Neural crest cell (in vitro differentiated cells): ENCODE data around the gene AMZ2. TPM values are rescaled to one million over a fixed set of nuclear protein-coding genes. Genes with fewer than 3 reads are reported as not detected.
A peak's percentile ranks its signal among the peaks of the same experiment; 100 is the strongest.

Experiments used
- DNase-seq: peaks from one replicate; pipeline ENCODE4 v3.0.0; 2021; ENCODE audit warnings: low read depth, mixed read lengths, low spot score
- H3K27ac Mint-ChIP-seq: one replicate; pipeline ENCODE4 v1.8.0; 2021; ENCODE audit warnings: mild to moderate bottlenecking, mixed read lengths; ENCODE audit not compliant: unreplicated experiment
- H3K27me3 Mint-ChIP-seq: 2 replicates; pipeline ENCODE4 v1.8.0; 2021; ENCODE audit warnings: low read depth, mild to moderate bottlenecking, mixed read lengths
- H3K36me3 Mint-ChIP-seq: 2 replicates; pipeline ENCODE4 v1.8.0; 2021; ENCODE audit warnings: low read depth, mild to moderate bottlenecking, mixed read lengths
- H3K4me1 Mint-ChIP-seq: 2 replicates; pipeline ENCODE4 v1.8.0; 2021; ENCODE audit warnings: mixed read lengths
- H3K4me3 Mint-ChIP-seq: one replicate; pipeline ENCODE4 v1.8.0; 2021; ENCODE audit warnings: mild to moderate bottlenecking, mixed read lengths
- H3K9me3 Mint-ChIP-seq: 2 replicates; pipeline ENCODE4 v1.8.0; 2021; ENCODE audit warnings: mixed read lengths
- total RNA-seq: library from RNA; stranded (reverse); gene quantifications from 2 replicates; pipeline ENCODE4 v1.2.1, GENCODE V29; 2021
- TF ChIP-seq, protein P1 (sequence below): fragments of 200-600 bp; sonication (generic); conservative IDR thresholded peaks from 2 replicates; pipeline ENCODE4 v1.5.0; 2021; ENCODE audit warnings: antibody characterized with exemption, mild to moderate bottlenecking

Gene AMZ2
- total RNA-seq, 1 donor from 2014 or later: 87.5 TPM

DNA sequence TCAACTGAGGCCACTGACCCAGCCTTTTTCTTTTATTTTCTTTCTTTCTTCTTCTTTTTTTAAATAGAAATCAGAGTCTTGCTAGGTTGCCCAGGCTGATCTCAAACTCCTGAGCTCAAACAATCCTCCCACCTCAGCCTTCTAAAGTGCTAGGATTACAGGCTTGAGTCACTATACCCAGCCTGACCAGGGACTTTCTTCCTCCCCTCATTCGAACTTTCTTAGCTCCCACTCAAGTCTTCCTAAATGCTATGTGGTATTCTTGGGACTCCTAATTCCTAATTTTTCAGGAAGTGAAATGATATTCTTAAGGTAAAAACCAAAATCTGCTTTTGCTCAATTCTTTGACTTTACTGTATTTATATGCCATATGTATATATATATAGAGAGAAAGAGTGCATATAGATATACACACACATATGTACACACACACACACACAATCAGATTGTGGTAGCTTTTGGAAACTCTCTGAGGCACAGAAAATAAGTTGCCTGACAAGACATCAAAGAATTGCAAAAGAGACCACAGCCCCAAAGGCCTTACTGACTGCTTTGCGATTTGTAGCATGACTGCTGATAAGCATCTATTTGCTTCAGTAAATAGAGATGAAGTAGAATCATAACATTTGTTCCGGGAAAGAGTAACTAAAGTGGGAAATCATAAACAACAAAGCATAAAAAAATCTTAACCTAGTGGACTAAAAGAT lies 9.5 kb upstream of the AMZ2 start:
- no peak for DNase-seq
- Mint-ChIP-seq H3K4me1 (peaks cover 4% of the 10 kb centered on the region), H3K27ac (no peak overlapping the region), H3K27me3 (no peaks in the 10 kb centered on the region), H3K36me3 (peaks cover 4% of the 10 kb centered on the region), H3K4me3 (no peak overlapping the region), H3K9me3 (no peaks in the 10 kb centered on the region)
- TF ChIP-seq, protein P1, sequence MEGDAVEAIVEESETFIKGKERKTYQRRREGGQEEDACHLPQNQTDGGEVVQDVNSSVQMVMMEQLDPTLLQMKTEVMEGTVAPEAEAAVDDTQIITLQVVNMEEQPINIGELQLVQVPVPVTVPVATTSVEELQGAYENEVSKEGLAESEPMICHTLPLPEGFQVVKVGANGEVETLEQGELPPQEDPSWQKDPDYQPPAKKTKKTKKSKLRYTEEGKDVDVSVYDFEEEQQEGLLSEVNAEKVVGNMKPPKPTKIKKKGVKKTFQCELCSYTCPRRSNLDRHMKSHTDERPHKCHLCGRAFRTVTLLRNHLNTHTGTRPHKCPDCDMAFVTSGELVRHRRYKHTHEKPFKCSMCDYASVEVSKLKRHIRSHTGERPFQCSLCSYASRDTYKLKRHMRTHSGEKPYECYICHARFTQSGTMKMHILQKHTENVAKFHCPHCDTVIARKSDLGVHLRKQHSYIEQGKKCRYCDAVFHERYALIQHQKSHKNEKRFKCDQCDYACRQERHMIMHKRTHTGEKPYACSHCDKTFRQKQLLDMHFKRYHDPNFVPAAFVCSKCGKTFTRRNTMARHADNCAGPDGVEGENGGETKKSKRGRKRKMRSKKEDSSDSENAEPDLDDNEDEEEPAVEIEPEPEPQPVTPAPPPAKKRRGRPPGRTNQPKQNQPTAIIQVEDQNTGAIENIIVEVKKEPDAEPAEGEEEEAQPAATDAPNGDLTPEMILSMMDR: no peak

DNA sequence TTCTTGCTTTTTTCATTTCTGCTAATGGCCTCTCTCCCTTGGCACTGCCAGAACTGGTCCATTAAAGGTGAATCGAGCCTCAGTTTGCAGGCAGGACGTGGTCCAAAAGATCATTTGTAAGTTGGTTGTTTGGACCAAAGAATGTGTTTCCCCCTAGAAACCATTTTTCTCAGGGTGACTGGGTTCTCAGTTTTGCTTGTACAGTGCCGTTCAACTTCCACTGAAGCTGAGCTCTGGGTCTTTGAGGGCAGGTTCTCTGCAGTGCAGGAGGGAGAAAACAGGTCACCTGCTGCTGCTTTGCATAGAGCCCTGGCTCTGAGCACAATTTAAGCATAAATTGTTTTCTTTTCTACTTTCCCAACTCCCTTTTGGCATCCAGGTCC lies 9.0 kb upstream of the AMZ2 start:
- Mint-ChIP-seq H3K4me1 (peaks cover 4% of the 10 kb centered on the region), H3K4me3 (no peak overlapping the region), H3K27me3 (no peaks in the 10 kb centered on the region), H3K36me3 (peaks cover 4% of the 10 kb centered on the region), H3K27ac (no peak overlapping the region), H3K9me3 (no peaks in the 10 kb centered on the region)
- TF ChIP-seq, protein P1: no peak
- no peak for DNase-seq

DNA sequence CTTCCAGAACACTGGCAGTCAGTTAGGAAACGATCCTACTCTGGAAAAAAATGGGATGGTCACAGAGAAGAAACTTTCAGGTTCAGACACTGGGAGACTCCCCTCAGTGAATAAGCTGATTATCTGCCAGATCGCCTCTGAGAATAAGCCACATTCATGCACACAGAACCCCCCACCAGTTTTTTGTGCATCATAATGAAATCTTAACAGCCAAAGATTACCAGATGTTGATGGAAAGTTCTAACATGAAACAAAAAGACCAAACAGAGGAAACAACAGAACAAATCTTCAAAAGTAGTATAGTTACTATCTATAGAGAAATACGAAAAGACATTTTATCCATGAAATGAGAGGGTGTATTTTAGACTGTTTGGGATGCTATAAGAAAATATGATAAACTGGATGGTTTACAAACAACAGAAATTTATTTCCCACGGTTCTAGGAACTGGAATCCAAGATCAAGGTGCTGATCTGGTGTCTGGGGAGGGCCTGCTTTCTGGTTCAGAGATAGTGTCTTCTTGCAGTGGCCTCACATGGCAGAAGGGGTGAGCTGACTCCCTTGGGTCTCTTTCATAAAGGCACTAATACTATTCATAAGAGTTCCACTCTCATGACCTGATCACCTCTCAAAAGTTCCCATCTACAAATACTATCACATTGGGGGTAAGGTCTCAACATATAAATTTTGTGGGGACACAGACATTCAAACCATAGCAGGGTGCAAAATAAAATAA lies 8.0 kb upstream of the AMZ2 start:
- Mint-ChIP-seq H3K9me3 (no peaks in the 10 kb centered on the region), H3K36me3 (peaks cover 4% of the 10 kb centered on the region), H3K27me3 (no peaks in the 10 kb centered on the region), H3K4me3 (no peak overlapping the region), H3K4me1 (peaks cover 4% of the 10 kb centered on the region), H3K27ac (no peak overlapping the region)
- DNase-seq: no peak
- TF ChIP-seq, protein P1: no peak

DNA sequence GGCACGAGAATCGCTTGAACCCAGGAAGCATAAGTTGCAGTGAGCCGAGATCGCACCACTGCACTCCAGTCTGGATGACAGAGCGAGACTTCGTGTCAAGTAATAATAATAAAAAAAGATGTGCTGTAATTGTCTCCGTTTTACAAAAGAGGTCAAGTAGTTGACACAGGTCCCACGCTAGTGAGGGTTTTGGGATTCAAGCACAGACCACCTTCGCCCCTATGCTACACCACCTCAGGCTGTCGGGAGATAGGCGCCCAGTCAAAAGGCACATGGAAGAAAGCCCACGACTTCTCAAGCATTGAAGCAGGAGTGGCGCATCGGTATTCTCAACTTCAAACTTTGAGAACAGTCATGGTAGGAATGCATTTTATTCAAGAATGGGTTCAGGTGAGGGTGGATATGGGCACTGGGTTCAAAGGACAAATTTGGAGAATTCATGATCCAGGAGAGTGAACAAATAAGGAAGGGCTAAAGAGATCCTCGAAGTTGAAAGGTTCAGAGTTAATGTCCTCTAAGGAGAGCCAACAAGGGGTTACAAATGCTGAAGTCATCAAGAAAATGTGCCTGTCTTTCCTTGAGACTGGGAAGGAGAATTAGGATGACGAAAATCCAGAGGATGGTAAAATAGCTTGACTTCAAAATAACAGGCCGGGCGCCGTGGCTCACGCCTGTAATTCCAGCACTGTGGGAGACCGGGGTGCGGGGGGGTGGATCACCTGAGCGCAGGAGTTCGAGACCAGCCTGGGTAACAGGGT lies 1.4 kb upstream of the AMZ2 start:
- Mint-ChIP-seq H3K27me3 (peaks cover 2% of the 10 kb centered on the region), H3K9me3 (no peaks in the 10 kb centered on the region)

DNA sequence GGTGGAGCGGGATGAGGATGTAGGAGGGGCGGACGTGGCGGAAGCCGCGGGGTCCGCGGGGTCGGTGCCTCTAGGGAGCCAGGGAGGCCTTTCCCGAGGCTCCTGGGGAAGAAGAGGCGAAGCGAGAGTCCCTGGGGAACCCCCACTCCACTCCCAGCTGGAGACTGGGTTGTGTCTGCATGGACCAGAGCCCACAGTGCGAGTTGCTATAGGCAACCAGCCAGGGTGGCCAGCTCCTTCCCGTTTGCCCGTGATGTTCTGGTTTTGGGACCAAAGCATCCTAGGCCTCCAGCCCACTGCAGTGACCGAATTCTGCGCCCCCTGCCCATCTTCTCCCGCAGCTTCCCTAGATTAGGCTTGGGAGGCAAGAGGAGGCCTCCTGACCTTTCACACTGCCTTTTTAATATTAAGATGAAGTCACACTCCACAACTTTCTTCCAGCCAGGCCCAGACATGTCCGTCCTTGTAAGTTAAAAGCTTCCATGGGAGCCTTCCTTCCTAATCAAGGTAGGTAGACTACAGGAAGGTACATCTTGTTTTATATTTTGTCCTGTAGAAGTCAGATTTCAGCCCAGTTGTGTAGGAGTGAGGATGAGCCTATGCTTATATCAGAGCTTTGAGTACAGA lies 469 bp downstream of the AMZ2 start:
- Mint-ChIP-seq H3K36me3 (peaks cover 7% of the 10 kb centered on the region), H3K27me3 (peaks cover 2% of the 10 kb centered on the region), H3K27ac (peak overlapping the region; percentile 94), H3K4me3 (peak overlapping the region; percentile 96), H3K4me1 (peaks cover 18% of the 10 kb centered on the region), H3K9me3 (no peaks in the 10 kb centered on the region)
- TF ChIP-seq, protein P1: no peak
- DNase-seq: no peak

More for the DNA sequence above, 1.4 kb upstream of the AMZ2 start:
- Mint-ChIP-seq H3K4me3 (peak overlapping the region; percentile 96), H3K36me3 (peaks cover 4% of the 10 kb centered on the region), H3K4me1 (peaks cover 18% of the 10 kb centered on the region), H3K27ac (peak overlapping the region; percentile 43)
- TF ChIP-seq, protein P1: no peak
- DNase-seq: no peak
